WTC11 (cell line): Measurements from ENCODE around the gene ZNF789. TPM values are rescaled to one million over a fixed set of nuclear protein-coding genes. Genes with fewer than 3 reads are reported as not detected.

Experiments
- ATAC-seq: fragments of 200-7000 bp; cut with Tn5 transposase; 2 replicates; pipeline ENCODE4 v1.10.0; 2021; ENCODE audit warnings: mild to moderate bottlenecking, moderate library complexity
- CTCF ChIA-PET: fragments of 300-600 bp; sonication (Branson Sonifier 250); formaldehyde crosslinking; loops from one replicate; lab custom pipeline; 2021; ENCODE audit warnings: antibody characterized with exemption; lab: Charles Lee
- POLR2A ChIA-PET: fragments of 350-600 bp; sonication (Branson Sonifier 250); formaldehyde crosslinking; loops from one replicate; lab custom pipeline; 2021; ENCODE audit warnings: antibody characterized with exemption; lab: Charles Lee
- DNase-seq: peaks from one replicate; pipeline ENCODE4 v3.0.0; 2021; ENCODE audit warnings: low spot score
- H3K27ac Mint-ChIP-seq: 2 replicates; pipeline ENCODE4 v1.8.0; 2021; ENCODE audit warnings: mixed read lengths
- H3K27me3 Mint-ChIP-seq: 2 replicates; pipeline ENCODE4 v1.8.0; 2021; ENCODE audit warnings: low read depth, mild to moderate bottlenecking, moderate library complexity, mixed read lengths
- H3K36me3 Mint-ChIP-seq: 2 replicates; pipeline ENCODE4 v1.8.0; 2021; ENCODE audit warnings: mixed read lengths
- H3K4me1 Mint-ChIP-seq: 2 replicates; pipeline ENCODE4 v1.8.0; 2022; ENCODE audit warnings: mixed read lengths
- H3K4me3 Mint-ChIP-seq: 2 replicates; pipeline ENCODE4 v1.8.0; 2021; ENCODE audit warnings: mild to moderate bottlenecking, moderate library complexity, mixed read lengths
- H3K9me3 Mint-ChIP-seq: 2 replicates; pipeline ENCODE4 v1.8.0; 2021; ENCODE audit warnings: mixed read lengths
- AFF4 ChIP-seq: sonication (generic); formaldehyde crosslinking; IDR thresholded peaks from 2 replicates; pipeline ENCODE4 v1.8.1; 2023; ENCODE audit warnings: mild to moderate bottlenecking, missing genetic modification reagents, borderline replicate concordance
- ATF1 ChIP-seq: sonication (generic); formaldehyde crosslinking; IDR thresholded peaks from 2 replicates; pipeline ENCODE4 v1.8.1; 2023; ENCODE audit warnings: mild to moderate bottlenecking, moderate library complexity, missing genetic modification reagents
- CREB1 ChIP-seq: sonication (generic); formaldehyde crosslinking; IDR thresholded peaks from 2 replicates; pipeline ENCODE4 v1.8.0; 2023; ENCODE audit warnings: mild to moderate bottlenecking, missing genetic modification reagents
- ERG ChIP-seq: fragments of 250-450 bp; sonication (Bioruptor Pico); IDR thresholded peaks from 2 replicates; pipeline ENCODE4 v1.8.0; 2021; ENCODE audit warnings: mild to moderate bottlenecking
- ESRRA ChIP-seq: sonication (generic); formaldehyde crosslinking; IDR thresholded peaks from 2 replicates; pipeline ENCODE4 v1.8.1; 2022; ENCODE audit warnings: mild to moderate bottlenecking, missing genetic modification reagents, borderline replicate concordance
- FOXK1 ChIP-seq: sonication (generic); formaldehyde crosslinking; IDR thresholded peaks from 2 replicates; pipeline ENCODE4 v1.8.0; 2022; ENCODE audit warnings: mild to moderate bottlenecking, moderate library complexity, missing genetic modification reagents
- GRHL2 ChIP-seq: fragments of 250-450 bp; sonication (Bioruptor Pico); IDR thresholded peaks from 2 replicates; pipeline ENCODE4 v1.8.0; 2022; ENCODE audit warnings: mild to moderate bottlenecking, moderate library complexity; ENCODE audit not compliant: insufficient replicate concordance, severe bottlenecking
- MXD4 ChIP-seq: fragments of 250-450 bp; sonication (Bioruptor Pico); IDR thresholded peaks from 2 replicates; pipeline ENCODE4 v1.8.0; 2021; ENCODE audit warnings: mild to moderate bottlenecking, moderate library complexity, borderline replicate concordance
- NFATC4 ChIP-seq: fragments of 250-450 bp; sonication (Bioruptor Pico); IDR thresholded peaks from 2 replicates; pipeline ENCODE4 v1.9.0; 2021; ENCODE audit warnings: mild to moderate bottlenecking
- RELA ChIP-seq: sonication (generic); formaldehyde crosslinking; IDR thresholded peaks from 2 replicates; pipeline ENCODE4 v1.8.1; 2022; ENCODE audit warnings: missing genetic modification reagents, mild to moderate bottlenecking, borderline replicate concordance
- SMAD4 ChIP-seq: sonication (generic); formaldehyde crosslinking; IDR thresholded peaks from 2 replicates; pipeline ENCODE4 v1.8.0; 2022; ENCODE audit warnings: mild to moderate bottlenecking, missing genetic modification reagents
- SOX15 ChIP-seq: fragments of 250-450 bp; sonication (Bioruptor Pico); IDR thresholded peaks from 2 replicates; pipeline ENCODE4 v1.9.0; 2021; ENCODE audit warnings: mild to moderate bottlenecking
- ZNF263 ChIP-seq: sonication (generic); formaldehyde crosslinking; IDR thresholded peaks from 2 replicates; pipeline ENCODE4 v1.8.1; 2022; ENCODE audit warnings: low read depth, mild to moderate bottlenecking, moderate library complexity, missing genetic modification reagents
- total RNA-seq: library from RNA; stranded (reverse); gene quantifications from 3 replicates; pipeline ENCODE4 v1.2.3, GENCODE V29; 2021
- TF ChIP-seq, protein P1 (sequence below): sonication (generic); formaldehyde crosslinking; IDR thresholded peaks from 2 replicates; pipeline ENCODE4 v1.8.0; 2022; ENCODE audit warnings: mild to moderate bottlenecking, missing genetic modification reagents
- TF ChIP-seq, protein P2 (sequence below): sonication (generic); formaldehyde crosslinking; IDR thresholded peaks from 2 replicates; pipeline ENCODE4 v1.8.1; 2023; ENCODE audit warnings: mild to moderate bottlenecking, missing genetic modification reagents, moderate library complexity
- TF ChIP-seq, protein P3 (sequence below): sonication (generic); formaldehyde crosslinking; IDR thresholded peaks from 2 replicates; pipeline ENCODE4 v1.8.0; 2023; ENCODE audit warnings: missing genetic modification reagents, mild to moderate bottlenecking, borderline replicate concordance

ZNF789 gene
- total RNA-seq, 1 experiment from 2014 or later = 14.0 TPM

DNA sequence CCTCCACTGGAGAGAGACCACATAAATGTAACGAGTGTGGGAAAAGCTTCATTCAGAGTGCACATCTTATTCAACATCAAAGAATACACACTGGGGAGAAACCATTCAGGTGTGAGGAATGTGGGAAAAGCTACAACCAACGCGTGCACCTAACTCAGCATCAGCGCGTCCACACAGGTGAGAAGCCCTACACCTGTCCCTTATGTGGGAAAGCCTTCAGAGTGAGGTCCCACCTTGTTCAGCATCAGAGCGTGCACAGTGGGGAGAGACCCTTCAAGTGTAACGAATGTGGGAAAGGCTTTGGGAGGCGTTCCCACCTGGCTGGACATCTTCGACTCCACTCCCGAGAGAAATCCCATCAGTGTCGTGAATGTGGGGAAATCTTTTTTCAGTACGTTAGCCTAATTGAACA is 58.7 kb downstream of the ZNF789 start (continued):
- TF ChIP-seq ATF1 (CRISPR knock-in tag) = no peak
- TF ChIP-seq, protein P1, sequence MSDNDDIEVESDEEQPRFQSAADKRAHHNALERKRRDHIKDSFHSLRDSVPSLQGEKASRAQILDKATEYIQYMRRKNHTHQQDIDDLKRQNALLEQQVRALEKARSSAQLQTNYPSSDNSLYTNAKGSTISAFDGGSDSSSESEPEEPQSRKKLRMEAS (CRISPR knock-in tag) = no peak

GRCh38 chr7:99535667-99536066 is 63.0 kb downstream of the ZNF789 start:
- no peak overlapping the region for H3K27ac Mint-ChIP-seq
- H3K4me3 Mint-ChIP-seq = no peak overlapping the region
- ATAC-seq = no peak
- peaks cover 58% of the 10 kb centered on the region for H3K9me3 Mint-ChIP-seq
- no peak for TF ChIP-seq GRHL2
- no peak for TF ChIP-seq FOXK1 (CRISPR knock-in tag)
- TF ChIP-seq MXD4 (CRISPR knock-in tag) = no peak
- TF ChIP-seq, protein P2, sequence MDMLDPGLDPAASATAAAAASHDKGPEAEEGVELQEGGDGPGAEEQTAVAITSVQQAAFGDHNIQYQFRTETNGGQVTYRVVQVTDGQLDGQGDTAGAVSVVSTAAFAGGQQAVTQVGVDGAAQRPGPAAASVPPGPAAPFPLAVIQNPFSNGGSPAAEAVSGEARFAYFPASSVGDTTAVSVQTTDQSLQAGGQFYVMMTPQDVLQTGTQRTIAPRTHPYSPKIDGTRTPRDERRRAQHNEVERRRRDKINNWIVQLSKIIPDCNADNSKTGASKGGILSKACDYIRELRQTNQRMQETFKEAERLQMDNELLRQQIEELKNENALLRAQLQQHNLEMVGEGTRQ (CRISPR knock-in tag) = no peak
- TF ChIP-seq AFF4 (CRISPR knock-in tag) = no peak
- TF ChIP-seq NFATC4 (CRISPR knock-in tag) = no peak
- TF ChIP-seq ZNF263 = no peak
- TF ChIP-seq, protein P3, sequence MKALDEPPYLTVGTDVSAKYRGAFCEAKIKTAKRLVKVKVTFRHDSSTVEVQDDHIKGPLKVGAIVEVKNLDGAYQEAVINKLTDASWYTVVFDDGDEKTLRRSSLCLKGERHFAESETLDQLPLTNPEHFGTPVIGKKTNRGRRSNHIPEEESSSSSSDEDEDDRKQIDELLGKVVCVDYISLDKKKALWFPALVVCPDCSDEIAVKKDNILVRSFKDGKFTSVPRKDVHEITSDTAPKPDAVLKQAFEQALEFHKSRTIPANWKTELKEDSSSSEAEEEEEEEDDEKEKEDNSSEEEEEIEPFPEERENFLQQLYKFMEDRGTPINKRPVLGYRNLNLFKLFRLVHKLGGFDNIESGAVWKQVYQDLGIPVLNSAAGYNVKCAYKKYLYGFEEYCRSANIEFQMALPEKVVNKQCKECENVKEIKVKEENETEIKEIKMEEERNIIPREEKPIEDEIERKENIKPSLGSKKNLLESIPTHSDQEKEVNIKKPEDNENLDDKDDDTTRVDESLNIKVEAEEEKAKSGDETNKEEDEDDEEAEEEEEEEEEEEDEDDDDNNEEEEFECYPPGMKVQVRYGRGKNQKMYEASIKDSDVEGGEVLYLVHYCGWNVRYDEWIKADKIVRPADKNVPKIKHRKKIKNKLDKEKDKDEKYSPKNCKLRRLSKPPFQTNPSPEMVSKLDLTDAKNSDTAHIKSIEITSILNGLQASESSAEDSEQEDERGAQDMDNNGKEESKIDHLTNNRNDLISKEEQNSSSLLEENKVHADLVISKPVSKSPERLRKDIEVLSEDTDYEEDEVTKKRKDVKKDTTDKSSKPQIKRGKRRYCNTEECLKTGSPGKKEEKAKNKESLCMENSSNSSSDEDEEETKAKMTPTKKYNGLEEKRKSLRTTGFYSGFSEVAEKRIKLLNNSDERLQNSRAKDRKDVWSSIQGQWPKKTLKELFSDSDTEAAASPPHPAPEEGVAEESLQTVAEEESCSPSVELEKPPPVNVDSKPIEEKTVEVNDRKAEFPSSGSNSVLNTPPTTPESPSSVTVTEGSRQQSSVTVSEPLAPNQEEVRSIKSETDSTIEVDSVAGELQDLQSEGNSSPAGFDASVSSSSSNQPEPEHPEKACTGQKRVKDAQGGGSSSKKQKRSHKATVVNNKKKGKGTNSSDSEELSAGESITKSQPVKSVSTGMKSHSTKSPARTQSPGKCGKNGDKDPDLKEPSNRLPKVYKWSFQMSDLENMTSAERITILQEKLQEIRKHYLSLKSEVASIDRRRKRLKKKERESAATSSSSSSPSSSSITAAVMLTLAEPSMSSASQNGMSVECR = no peak
- no peak for TF ChIP-seq ERG
- TF ChIP-seq SMAD4 (CRISPR knock-in tag) = no peak
- no peak for TF ChIP-seq RELA (CRISPR knock-in tag)
- no peak for TF ChIP-seq SOX15 (CRISPR knock-in tag)
- no peak for TF ChIP-seq CREB1
- TF ChIP-seq ESRRA (CRISPR knock-in tag) = no peak
- peaks cover 31% of the 10 kb centered on the region for H3K27me3 Mint-ChIP-seq
- ChIA-PET POLR2A (no interaction called here), CTCF (no interaction called here)
- no peaks in the 10 kb centered on the region for H3K4me1 Mint-ChIP-seq
- H3K36me3 Mint-ChIP-seq = peaks cover 40% of the 10 kb centered on the region
- no peak for DNase-seq

Other genes with a start within 250 kb of the ZNF789 start
- not detected in 3 replicates for gene MYH16, start 200.1 kb upstream of the ZNF789 start, total RNA-seq
- gene ARPC1A, start 147.0 kb upstream of the ZNF789 start, total RNA-seq = 149 to 160 TPM (median 150 TPM) in 3 replicates
- gene ARPC1B, start 98.2 kb upstream of the ZNF789 start, total RNA-seq = 63.3 to 70.2 TPM (median 66.2 TPM) in 3 replicates
- 157 to 177 TPM (median 160 TPM) in 3 replicates for gene PDAP1, start 64.3 kb upstream of the ZNF789 start, total RNA-seq
- gene BUD31, start 63.9 kb upstream of the ZNF789 start, total RNA-seq = 98.4 to 99.5 TPM (median 98.7 TPM) in 3 replicates
- 8.8 to 11.4 TPM (median 11.1 TPM) in 3 replicates for gene PTCD1, start 34.1 kb upstream of the ZNF789 start, total RNA-seq
- 79.1 to 109 TPM (median 85.8 TPM) in 3 replicates for gene CPSF4, start 33.9 kb upstream of the ZNF789 start, total RNA-seq
- 454 to 480 TPM (median 463 TPM) in 3 replicates for gene ATP5MF, start 6.7 kb upstream of the ZNF789 start, total RNA-seq
- gene ZNF394, start 27.4 kb downstream of the ZNF789 start, total RNA-seq = 23.0 to 24.0 TPM (median 23.1 TPM) in 3 replicates
- 14.5 to 15.7 TPM (median 15.5 TPM) in 3 replicates for gene ZKSCAN5, start 31.8 kb downstream of the ZNF789 start, total RNA-seq
- 5.9 to 7.2 TPM (median 6.6 TPM) in 3 replicates for gene FAM200A, start 79.2 kb downstream of the ZNF789 start, total RNA-seq
- gene ZNF655, start 85.8 kb downstream of the ZNF789 start, total RNA-seq = 37.1 to 40.4 TPM (median 38.2 TPM) in 3 replicates
- gene TMEM225B, start 125.4 kb downstream of the ZNF789 start, total RNA-seq = 0.78 to 0.81 TPM (median 0.78 TPM) in 3 replicates
- gene ZSCAN25, start 144.1 kb downstream of the ZNF789 start, total RNA-seq = 16.3 to 20.1 TPM (median 19.9 TPM) in 3 replicates
- 0.39 to 0.78 TPM (median 0.76 TPM) in 3 replicates for gene CYP3A5, start 207.1 kb downstream of the ZNF789 start, total RNA-seq